Stimulated activated CD8-positive, alpha-beta memory T cell treated with anti-CD3 and anti-CD28 coated beads, Interleukin-4, amount 100 ng/mL, for 24 hours (primary cell): ENCODE results near the gene CELA2B.

ENCODE experiments used
- DNase-seq: peaks from one replicate; pipeline ENCODE4 v3.0.0-alpha.2; 2020; ENCODE audit warnings: low read depth

CELA2B gene

GRCh38 chr1:15526021-15526489 is 50.2 kb downstream of the CELA2B start:
- no peak for DNase-seq

- peak; percentile 95 for DNase-seq
Observed at GRCh38 chr1:15526490-15527339, 50.8 kb downstream of the CELA2B start, which contains the start of gene DNAJC16. DNAJC16 (plus strand) TSS chr1:15526848; CDS start chr1:15529106, 2,258 bp downstream.

DNA sequence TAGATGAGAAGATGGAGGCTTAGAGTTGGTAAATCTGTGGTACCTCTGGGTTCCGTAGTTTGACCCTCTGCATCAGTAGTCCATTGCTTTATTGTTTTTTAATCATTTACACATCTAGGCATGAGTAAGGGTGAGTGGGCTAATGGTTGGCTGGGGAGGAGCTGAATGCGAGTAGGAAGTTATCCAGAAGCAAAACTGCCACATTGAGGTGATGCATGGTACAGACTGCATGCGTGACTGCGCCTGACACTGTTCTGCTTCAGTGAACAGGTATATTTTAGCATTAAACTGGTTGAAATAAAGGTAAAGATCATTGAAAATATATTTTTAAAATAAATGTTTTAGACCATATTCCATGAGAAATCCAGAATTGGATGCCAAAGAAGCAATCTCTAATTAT is 55.1 kb downstream of the CELA2B start:
- DNase-seq = no peak

GRCh38 chr1:15531682-15532081 is 55.8 kb downstream of the CELA2B start:
- DNase-seq = no peak

DNA sequence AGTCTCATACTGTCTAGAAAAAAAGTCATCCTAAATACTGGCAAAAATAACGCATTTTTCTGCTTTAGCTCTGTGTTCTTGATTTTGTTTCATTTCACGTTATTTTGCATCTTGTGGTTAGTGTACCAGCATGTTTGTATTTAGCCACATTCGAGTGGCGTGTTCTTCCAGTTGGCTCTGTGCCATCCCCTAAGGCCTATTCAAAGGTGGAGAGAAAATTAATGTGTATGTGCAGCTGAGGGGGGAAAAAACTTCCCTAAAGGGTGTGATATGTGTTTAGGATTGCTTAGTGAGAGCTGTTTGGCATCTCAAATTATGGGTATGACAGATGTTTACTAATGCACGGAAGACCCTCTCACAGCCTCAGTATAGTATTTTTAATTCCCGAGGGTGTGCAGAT is 62.9 kb downstream of the CELA2B start:
- DNase-seq = no peak

DNA sequence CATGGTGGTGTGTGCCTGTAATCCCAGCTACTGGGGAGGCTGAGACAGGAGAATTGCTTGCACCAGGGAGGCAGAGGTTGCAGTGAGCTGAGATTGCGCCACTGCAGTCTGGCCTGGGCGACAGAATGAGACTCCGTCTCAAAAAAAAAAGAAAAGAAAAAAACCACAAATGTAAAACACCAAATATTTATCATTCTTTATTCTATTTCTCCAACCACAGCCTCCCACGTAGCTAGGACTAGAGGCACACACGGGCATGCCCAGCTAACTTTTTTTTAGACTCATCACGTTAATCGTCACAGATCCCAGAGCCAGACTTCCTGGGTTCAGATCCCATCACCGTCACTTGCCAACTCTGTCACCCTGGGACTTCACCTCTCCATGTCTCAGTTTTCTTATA is 64.3 kb downstream of the CELA2B start:
- no peak for DNase-seq
